Sigmoid colon (tissue), 4 donors: Measurements from ENCODE around the gene NPC1.

Experiments used
- POLR2A ChIP-seq, 2 donors: fragments of 450-650 bp; IDR thresholded peaks; one replicate each; pipeline ENCODE4 v1.6.1; 2016; ENCODE audit warnings: antibody characterized with exemption in 2 of 2, mild to moderate bottlenecking in 2 of 2, moderate library complexity in 2 of 2
- POLR2AphosphoS5 ChIP-seq, 4 donors: sonication (generic); formaldehyde crosslinking; IDR thresholded peaks; one replicate each; pipeline ENCODE4 v1.6.1; 2017; ENCODE audit warnings: antibody characterized with exemption in 4 of 4
- TF ChIP-seq, protein P1 (sequence below), 4 experiments: fragments of 450-650 bp in 3 of 4; fragments of 200-600 bp in 1 of 4; IDR thresholded peaks; one replicate each; pipeline ENCODE4 v1.5.1; 2016 to 2019; ENCODE audit warnings: antibody characterized with exemption in 4 of 4, mild to moderate bottlenecking in 3 of 4, moderate library complexity in 2 of 4

DNA sequence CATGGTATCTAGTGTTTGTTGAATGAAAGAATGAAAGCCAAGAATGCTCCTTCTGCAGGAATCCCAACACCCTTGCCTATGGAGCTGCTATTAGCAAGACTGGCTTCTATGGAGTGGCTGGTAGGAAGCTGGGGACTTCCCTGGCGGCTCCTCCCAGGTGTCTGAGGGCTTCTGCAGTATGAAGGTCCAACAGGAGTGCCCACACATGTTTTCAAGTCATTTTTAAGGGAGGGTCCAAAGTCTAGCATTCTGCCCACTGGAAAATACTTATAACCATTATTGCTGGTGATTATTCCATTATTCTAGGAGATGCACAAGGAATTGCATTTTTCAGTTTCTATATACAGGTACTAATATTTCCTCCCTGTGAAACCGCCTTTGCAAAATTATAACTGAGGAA, 21.9 kb upstream of the NPC1 start:
- TF ChIP-seq, protein P1, sequence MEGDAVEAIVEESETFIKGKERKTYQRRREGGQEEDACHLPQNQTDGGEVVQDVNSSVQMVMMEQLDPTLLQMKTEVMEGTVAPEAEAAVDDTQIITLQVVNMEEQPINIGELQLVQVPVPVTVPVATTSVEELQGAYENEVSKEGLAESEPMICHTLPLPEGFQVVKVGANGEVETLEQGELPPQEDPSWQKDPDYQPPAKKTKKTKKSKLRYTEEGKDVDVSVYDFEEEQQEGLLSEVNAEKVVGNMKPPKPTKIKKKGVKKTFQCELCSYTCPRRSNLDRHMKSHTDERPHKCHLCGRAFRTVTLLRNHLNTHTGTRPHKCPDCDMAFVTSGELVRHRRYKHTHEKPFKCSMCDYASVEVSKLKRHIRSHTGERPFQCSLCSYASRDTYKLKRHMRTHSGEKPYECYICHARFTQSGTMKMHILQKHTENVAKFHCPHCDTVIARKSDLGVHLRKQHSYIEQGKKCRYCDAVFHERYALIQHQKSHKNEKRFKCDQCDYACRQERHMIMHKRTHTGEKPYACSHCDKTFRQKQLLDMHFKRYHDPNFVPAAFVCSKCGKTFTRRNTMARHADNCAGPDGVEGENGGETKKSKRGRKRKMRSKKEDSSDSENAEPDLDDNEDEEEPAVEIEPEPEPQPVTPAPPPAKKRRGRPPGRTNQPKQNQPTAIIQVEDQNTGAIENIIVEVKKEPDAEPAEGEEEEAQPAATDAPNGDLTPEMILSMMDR (IDR thresholded peaks at IDR 0.05), result no peak
- TF ChIP-seq POLR2A (IDR thresholded peaks at IDR 0.05) (no peak), POLR2AphosphoS5 (IDR thresholded peaks at IDR 0.05) (no peak)
